Measurements from ENCODE around the gene COPS7B.

GRCh38 chr2:231854616-231855125 is 68.4 kb downstream of the COPS7B start:
- TF ChIP-seq, protein P1, sequence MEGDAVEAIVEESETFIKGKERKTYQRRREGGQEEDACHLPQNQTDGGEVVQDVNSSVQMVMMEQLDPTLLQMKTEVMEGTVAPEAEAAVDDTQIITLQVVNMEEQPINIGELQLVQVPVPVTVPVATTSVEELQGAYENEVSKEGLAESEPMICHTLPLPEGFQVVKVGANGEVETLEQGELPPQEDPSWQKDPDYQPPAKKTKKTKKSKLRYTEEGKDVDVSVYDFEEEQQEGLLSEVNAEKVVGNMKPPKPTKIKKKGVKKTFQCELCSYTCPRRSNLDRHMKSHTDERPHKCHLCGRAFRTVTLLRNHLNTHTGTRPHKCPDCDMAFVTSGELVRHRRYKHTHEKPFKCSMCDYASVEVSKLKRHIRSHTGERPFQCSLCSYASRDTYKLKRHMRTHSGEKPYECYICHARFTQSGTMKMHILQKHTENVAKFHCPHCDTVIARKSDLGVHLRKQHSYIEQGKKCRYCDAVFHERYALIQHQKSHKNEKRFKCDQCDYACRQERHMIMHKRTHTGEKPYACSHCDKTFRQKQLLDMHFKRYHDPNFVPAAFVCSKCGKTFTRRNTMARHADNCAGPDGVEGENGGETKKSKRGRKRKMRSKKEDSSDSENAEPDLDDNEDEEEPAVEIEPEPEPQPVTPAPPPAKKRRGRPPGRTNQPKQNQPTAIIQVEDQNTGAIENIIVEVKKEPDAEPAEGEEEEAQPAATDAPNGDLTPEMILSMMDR (IDR thresholded peaks at IDR 0.05): no peak
- TF ChIP-seq EP300 (IDR thresholded peaks at IDR 0.05; ENCODE audit: low read depth): no peak
- TF ChIP-seq POLR2AphosphoS5 (IDR thresholded peaks at IDR 0.05): no peak

Data from transverse colon (tissue), 4 donors.